CD14-positive monocyte (primary cell): Measurements from ENCODE around the gene CLEC18A. TPM values are rescaled to one million over a fixed set of nuclear protein-coding genes. Genes with fewer than 3 reads are reported as not detected.

Experiments
- DNase-seq, 3 donors: peaks; one replicate each; pipeline ENCODE4 v3.0.0-alpha.2; 2011 to 2022
- H2AFZ ChIP-seq: 2 replicates; pipeline ENCODE4 v1.6.0; 2012; ENCODE audit warnings: mild to moderate bottlenecking, low read depth, low read length, inconsistent platforms; ENCODE audit not compliant: insufficient read depth, poor library complexity, severe bottlenecking
- H3K27ac ChIP-seq, 2 donors: 1 replicate in 1 of 2; 2 replicates in 1 of 2; pipeline ENCODE4 v1.5.1; 2012 to 2013; ENCODE audit warnings: low read length in 2 of 2, control low read depth in 1 of 2, inconsistent platforms in 1 of 2, low read depth in 1 of 2, mild to moderate bottlenecking in 1 of 2
- H3K27me3 ChIP-seq, 2 donors: one replicate each; pipeline versions ENCODE4 v1.6.0 to v1.6.1; 2011 to 2013; ENCODE audit warnings: low read length in 2 of 2; ENCODE audit not compliant: control insufficient read depth in 2 of 2, insufficient read depth in 2 of 2
- H3K36me3 ChIP-seq, 2 donors: replicated peaks in 1 of 2; 1 replicate in 1 of 2; 2 replicates in 1 of 2; pipeline versions ENCODE4 v1.5.1 to v1.6.1; 2012 to 2013; ENCODE audit warnings: low read length in 2 of 2, control low read depth in 1 of 2, inconsistent platforms in 1 of 2, mild to moderate bottlenecking in 1 of 2; ENCODE audit not compliant: insufficient read depth in 2 of 2, control insufficient read depth in 1 of 2
- H3K4me1 ChIP-seq, 2 donors: 1 replicate in 1 of 2; 2 replicates in 1 of 2; pipeline versions ENCODE4 v1.5.1 to v1.6.1; 2012 to 2013; ENCODE audit warnings: low read length in 2 of 2, control low read depth in 1 of 2, inconsistent platforms in 1 of 2, mild to moderate bottlenecking in 1 of 2, moderate library complexity in 1 of 2; ENCODE audit not compliant: insufficient read depth in 2 of 2, control insufficient read depth in 1 of 2
- H3K4me2 ChIP-seq: replicated peaks from 2 replicates; pipeline ENCODE3; 2012; ENCODE audit warnings: low read length, moderate library complexity, mild to moderate bottlenecking; ENCODE audit not compliant: poor library complexity, severe bottlenecking; ENCODE audit errors: extremely low read depth
- H3K4me3 ChIP-seq, 3 experiments: fragments of 200-600 bp in 1 of 3; sonication (generic) in 1 of 3; replicated peaks in 1 of 3; 1 replicate in 2 of 3; 2 replicates in 1 of 3; pipeline ENCODE4 v1.5.1; 2011 to 2013; ENCODE audit warnings: low read length in 3 of 3, mild to moderate bottlenecking in 3 of 3, control low read depth in 2 of 3, low read depth in 2 of 3, inconsistent platforms in 1 of 3, moderate library complexity in 1 of 3
- H3K79me2 ChIP-seq: 2 replicates; pipeline ENCODE4 v1.6.0; 2012; ENCODE audit warnings: mild to moderate bottlenecking, control low read depth, inconsistent platforms, low read length, moderate library complexity; ENCODE audit not compliant: insufficient read depth
- H3K9ac ChIP-seq: 2 replicates; pipeline ENCODE4 v1.6.0; 2017; ENCODE audit warnings: low read length, mild to moderate bottlenecking; ENCODE audit not compliant: insufficient read depth, poor library complexity, severe bottlenecking
- H3K9me3 ChIP-seq, 2 donors: replicated peaks in 1 of 2; 1 replicate in 1 of 2; 2 replicates in 1 of 2; pipeline versions ENCODE4 v1.5.1 to v1.6.1; 2012 to 2013; ENCODE audit warnings: low read length in 2 of 2, control low read depth in 1 of 2; ENCODE audit not compliant: control insufficient read depth in 1 of 2, insufficient read depth in 1 of 2
- H4K20me1 ChIP-seq: 2 replicates; pipeline ENCODE4 v1.6.0; 2012; ENCODE audit warnings: mild to moderate bottlenecking, low read length, control low read depth, moderate library complexity; ENCODE audit not compliant: insufficient read depth
- H3K27ac Mint-ChIP-seq, 7 donors: one replicate each; pipeline ENCODE4 v1.8.0; 2020; ENCODE audit warnings: mild to moderate bottlenecking in 7 of 7, mixed read lengths in 7 of 7, moderate library complexity in 6 of 7, inconsistent platforms in 2 of 7
- H3K27me3 Mint-ChIP-seq, 3 donors: one replicate each; pipeline ENCODE4 v1.8.0; 2021 to 2022; ENCODE audit warnings: low read depth in 3 of 3, mild to moderate bottlenecking in 3 of 3, mixed read lengths in 3 of 3, moderate library complexity in 3 of 3, inconsistent platforms in 1 of 3
- H3K36me3 Mint-ChIP-seq, 2 donors: one replicate each; pipeline ENCODE4 v1.8.0; 2020; ENCODE audit warnings: mixed read lengths in 2 of 2, inconsistent platforms in 1 of 2, mild to moderate bottlenecking in 1 of 2
- H3K4me1 Mint-ChIP-seq: one replicate; pipeline ENCODE4 v1.8.0; 2020; ENCODE audit warnings: mild to moderate bottlenecking, mixed read lengths
- H3K4me3 Mint-ChIP-seq, 2 donors: one replicate each; pipeline ENCODE4 v1.8.0; 2020; ENCODE audit warnings: mild to moderate bottlenecking in 2 of 2, mixed read lengths in 2 of 2, moderate library complexity in 1 of 2
- H3K9me3 Mint-ChIP-seq, 7 donors: one replicate each; pipeline ENCODE4 v1.8.0; 2020 to 2022; ENCODE audit warnings: mixed read lengths in 7 of 7, mild to moderate bottlenecking in 6 of 7, moderate library complexity in 6 of 7, inconsistent platforms in 2 of 7
- CTCF ChIP-seq: fragments of 200-600 bp; IDR thresholded peaks from one replicate; pipeline ENCODE4 v1.8.0; 2022; ENCODE audit warnings: antibody characterized with exemption, mild to moderate bottlenecking
- WGBS: methylation state at CpG from one replicate; pipeline ENCODE4 v1.1.5; 2013; ENCODE audit warnings: missing lambda C conversion rate; ENCODE audit not compliant: insufficient coverage; 5-methylcytosine and 5-hydroxymethylcytosine counted together
- intact Hi-C, 2 donors: fragments of 100-400 bp; cut with micrococcal nuclease; formaldehyde crosslinking; loops; one replicate each; pipeline versions ENCODE4 v1.15.0 to v1.15.1; 2023
- polyA plus RNA-seq, 3 donors: library from polyadenylated mRNA; depleted of rRNA in 1 of 3; unstranded in 2 of 3; stranded (reverse) in 1 of 3; fragments of 300-500 nt in 2 of 3; fragments of >200 nt in 1 of 3; fragmentation: Illumina TruSeq in 2 of 3; gene quantifications; 1 replicate in 2 of 3; 2 replicates in 1 of 3; pipeline ENCODE4 v1.2.3, GENCODE V29; 2012 to 2021

The CLEC18A gene
- polyA plus RNA-seq, 3 donors, result 2.7 TPM; not detected in 2

DNA sequence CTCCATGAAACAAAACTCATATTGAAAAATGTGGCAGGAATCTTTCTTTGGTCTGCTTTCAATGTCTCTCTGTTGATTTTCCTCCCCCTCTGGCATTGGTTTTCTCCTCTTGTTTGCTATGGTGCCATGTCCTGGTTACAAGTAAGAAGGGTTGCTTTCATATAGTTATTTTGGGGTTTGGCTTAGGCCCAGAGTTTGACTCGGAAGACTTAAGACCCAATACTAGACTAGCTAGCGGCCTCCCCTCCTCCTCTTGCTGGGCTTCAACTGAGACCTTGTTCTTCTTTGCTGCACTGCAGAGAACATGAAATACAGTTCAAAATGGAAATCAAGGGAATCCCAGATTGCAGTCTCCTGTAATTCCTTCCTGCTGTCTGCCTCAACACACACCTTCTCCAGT, 30.0 kb upstream of the CLEC18A start:
- H3K4me1 ChIP-seq, result no peaks in the 10 kb centered on the region
- no peak overlapping the region for H3K27ac ChIP-seq
- intact Hi-C loops, result no loop called here
- H2AFZ ChIP-seq, result no peak overlapping the region
- H3K27ac Mint-ChIP-seq, result no peak overlapping the region
- H3K79me2 ChIP-seq, result no peaks in the 10 kb centered on the region
- peaks cover 3% of the 10 kb centered on the region for H4K20me1 ChIP-seq
- no peak overlapping the region for H3K4me3 Mint-ChIP-seq
- TF ChIP-seq CTCF, result no peak
- no CpG with 5 or more reads among the region's 2 CpGs for WGBS
- H3K4me1 Mint-ChIP-seq, result no peaks in the 10 kb centered on the region
- H3K4me2 ChIP-seq, result no peak overlapping the region
- H3K9ac ChIP-seq, result no peak overlapping the region
- no peak overlapping the region for H3K4me3 ChIP-seq
- DNase-seq, result no peak
- no peaks in the 10 kb centered on the region for H3K9me3 ChIP-seq
- peaks cover 74 to 92% of the 10 kb centered on the region in 2 donors for H3K36me3 Mint-ChIP-seq
- H3K9me3 Mint-ChIP-seq, result peaks cover 0 to 2% (median 0%) of the 10 kb centered on the region in 7 donors
- no peaks in the 10 kb centered on the region for H3K27me3 Mint-ChIP-seq
- peaks cover 44 to 89% of the 10 kb centered on the region in 2 donors for H3K36me3 ChIP-seq
- no peaks in the 10 kb centered on the region for H3K27me3 ChIP-seq

GRCh38 chr16:69922200-69922599, 28.9 kb upstream of the CLEC18A start:
- Mint-ChIP-seq H3K36me3 (peaks cover 78 to 93% of the 10 kb centered on the region in 2 donors), H3K4me3 (no peak overlapping the region), H3K4me1 (no peaks in the 10 kb centered on the region), H3K9me3 (peaks cover 0 to 2% (median 0%) of the 10 kb centered on the region in 7 donors), H3K27me3 (peaks cover 0 to 2% (median 0%) of the 10 kb centered on the region in 3 donors), H3K27ac (peak overlapping the region in 1 of 7 donors; percentile 66)
- Histone ChIP-seq H4K20me1 (peaks cover 3% of the 10 kb centered on the region), H2AFZ (no peak overlapping the region), H3K36me3 (peaks cover 46 to 89% of the 10 kb centered on the region in 2 donors), H3K9me3 (no peaks in the 10 kb centered on the region), H3K27ac (no peak overlapping the region), H3K79me2 (no peaks in the 10 kb centered on the region), H3K4me3 (no peak overlapping the region), H3K27me3 (no peaks in the 10 kb centered on the region), H3K4me1 (no peaks in the 10 kb centered on the region), H3K9ac (no peak overlapping the region), H3K4me2 (no peak overlapping the region)
- 100% methylated on average over 2 of the region's 6 CpGs for whole genome bisulfite sequencing
- intact Hi-C loops, result no loop called here
- no peak for DNase-seq
- no peak for TF ChIP-seq CTCF
